HepG2 (cell line): ENCODE results near the gene JAZF1. TPM values are rescaled to one million over a fixed set of nuclear protein-coding genes. Genes with fewer than 3 reads are reported as not detected.

Experiments used
- CEBPB ChIP-seq: IDR thresholded peaks from 2 replicates; pipeline ENCODE4 v1.6.1; 2011; ENCODE audit warnings: low read depth, low read length, improper control_type of control experiment, borderline replicate concordance
- EZH2 ChIP-seq: conservative IDR thresholded peaks from 2 replicates; pipeline ENCODE4 v1.6.1; 2012; ENCODE audit warnings: mild to moderate bottlenecking, low read depth, low read length, moderate library complexity
- KLF11 ChIP-seq: IDR thresholded peaks from 2 replicates; pipeline ENCODE4 v1.6.1; 2016; ENCODE audit warnings: missing compliant biosample characterization
- KLF15 ChIP-seq: sonication (generic); formaldehyde crosslinking; IDR thresholded peaks from 2 replicates; pipeline ENCODE4 v1.8.1; 2023; ENCODE audit warnings: borderline replicate concordance, mild to moderate bottlenecking, inconsistent platforms, missing genetic modification reagents, mixed read lengths
- KLF6 ChIP-seq: IDR thresholded peaks from 2 replicates; pipeline ENCODE4 v1.8.0; 2016; ENCODE audit warnings: missing biosample characterization, missing genetic modification reagents
- PRDM4 ChIP-seq: sonication (generic); formaldehyde crosslinking; IDR thresholded peaks from 2 replicates; pipeline ENCODE4 v1.9.0; 2021; ENCODE audit warnings: missing genetic modification reagents, borderline replicate concordance
- SKI ChIP-seq: fragments of 450-650 bp; IDR thresholded peaks from one replicate; pipeline ENCODE4 v1.6.1; 2018; ENCODE audit warnings: mild to moderate bottlenecking; ENCODE audit not compliant: partially characterized antibody
- SPEN ChIP-seq: sonication (generic); formaldehyde crosslinking; IDR thresholded peaks from 2 replicates; pipeline ENCODE4 v1.5.1; 2020; ENCODE audit warnings: low read depth, mild to moderate bottlenecking, missing genetic modification reagents
- ZNF512B ChIP-seq: sonication (generic); formaldehyde crosslinking; IDR thresholded peaks from 2 replicates; pipeline ENCODE4 v1.5.1; 2020; ENCODE audit warnings: missing genetic modification reagents, mild to moderate bottlenecking, borderline replicate concordance
- ZNF747 ChIP-seq: sonication (generic); formaldehyde crosslinking; IDR thresholded peaks from 2 replicates; pipeline ENCODE4 v1.8.1; 2023; ENCODE audit warnings: missing genetic modification reagents, mild to moderate bottlenecking, borderline replicate concordance
- polyA plus RNA-seq, 8 experiments: library from polyadenylated mRNA; depleted of rRNA in 3 of 8; stranded (reverse) in 7 of 8; unstranded in 1 of 8; fragments of >200 nt; fragmentation: Illumina TruSeq in 4 of 8; extraction: Trizol in 4 of 8; gene quantifications; 2 replicates each; pipeline versions ENCODE4 v1.2.1 to v1.2.3, GENCODE V29; 2011 to 2016; ENCODE audit warnings: low read depth in 4 of 8, missing spikeins in 1 of 8, mixed read lengths in 1 of 8; ENCODE audit not compliant: insufficient read depth in 1 of 8
- total RNA-seq, 5 experiments: library from RNA; depleted of rRNA; stranded (reverse); fragments of >200 nt; fragmentation: Illumina TruSeq; extraction: Trizol; gene quantifications; 2 replicates each; pipeline ENCODE4 v1.2.3, GENCODE V29; 2016; ENCODE audit warnings: low read depth in 1 of 5
- TF ChIP-seq, protein P1 (sequence below): IDR thresholded peaks from 2 replicates; pipeline ENCODE4 v1.6.1; 2016; ENCODE audit warnings: mild to moderate bottlenecking

The JAZF1 gene
- total and polyA plus RNA-seq, 2 of the 13 experiments (the other 11 are each of a cell fraction or from before 2014, with no cell fraction given) = not detected

DNA sequence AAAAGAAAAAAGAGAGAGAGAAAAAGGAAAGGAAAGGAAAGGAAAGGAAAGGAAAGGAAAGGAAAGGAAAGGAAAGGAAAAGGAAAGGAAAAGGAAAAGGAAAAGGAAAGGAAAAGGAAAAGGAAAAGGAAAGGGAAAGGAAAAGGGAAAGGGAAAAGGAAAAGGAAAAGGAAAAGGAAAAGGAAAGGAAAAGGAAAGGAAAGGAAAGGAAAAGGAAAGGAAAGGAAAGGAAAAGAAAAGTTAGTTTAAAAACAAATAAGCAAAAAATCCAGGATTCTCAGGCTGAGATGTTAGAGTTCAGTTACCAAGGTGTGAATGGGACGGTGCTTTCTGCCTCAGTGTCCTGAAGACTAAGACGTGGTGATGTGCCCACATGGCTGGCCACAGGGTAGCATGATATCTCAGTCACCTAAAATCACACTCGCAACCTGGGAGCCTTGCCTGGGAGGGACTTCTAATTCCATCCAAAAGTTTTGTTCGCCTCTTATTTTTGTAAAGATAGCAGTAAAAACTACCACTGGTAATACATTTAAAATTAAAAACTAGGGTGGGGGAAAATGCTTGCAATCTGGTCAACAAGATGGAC lies 70.1 kb downstream of the JAZF1 start (continued):
- TF ChIP-seq, protein P1, sequence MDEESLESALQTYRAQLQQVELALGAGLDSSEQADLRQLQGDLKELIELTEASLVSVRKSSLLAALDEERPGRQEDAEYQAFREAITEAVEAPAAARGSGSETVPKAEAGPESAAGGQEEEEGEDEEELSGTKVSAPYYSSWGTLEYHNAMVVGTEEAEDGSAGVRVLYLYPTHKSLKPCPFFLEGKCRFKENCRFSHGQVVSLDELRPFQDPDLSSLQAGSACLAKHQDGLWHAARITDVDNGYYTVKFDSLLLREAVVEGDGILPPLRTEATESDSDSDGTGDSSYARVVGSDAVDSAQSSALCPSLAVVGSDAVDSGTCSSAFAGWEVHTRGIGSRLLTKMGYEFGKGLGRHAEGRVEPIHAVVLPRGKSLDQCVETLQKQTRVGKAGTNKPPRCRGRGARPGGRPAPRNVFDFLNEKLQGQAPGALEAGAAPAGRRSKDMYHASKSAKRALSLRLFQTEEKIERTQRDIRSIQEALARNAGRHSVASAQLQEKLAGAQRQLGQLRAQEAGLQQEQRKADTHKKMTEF (CRISPR knock-in tag) = no peak
- TF ChIP-seq KLF6 (no peak), EZH2 (no peak), KLF15 (CRISPR knock-in tag) (no peak), CEBPB (no peak), SKI (no peak), SPEN (no peak), ZNF512B (CRISPR knock-in tag) (no peak), ZNF747 (CRISPR knock-in tag) (no peak), KLF11 (CRISPR knock-in tag) (no peak), PRDM4 (no peak)
- TF ChIP-seq, all 625 proteins: peak for 0
